ENCODE data around the gene LITAFD.
"Not testable (repeated sequence)": the region's sequence is repeated elsewhere in the genome, so short reads cannot be mapped to it uniquely, and the experiment has no call there.

LITAFD gene

GRCh38 chr16:8872967-8873865 lies 8.9 kb upstream of the LITAFD start:
- Histone ChIP-seq H4K20me1 (ENCODE audit: insufficient read depth) (no peaks in the 10 kb centered on the region), H3K4me3 (IDR thresholded peaks at IDR 0.05; ENCODE audit: insufficient read depth, low read depth, low read length) (no peak overlapping the region), H2AFZ (ENCODE audit: low read depth) (no peak overlapping the region), H3K4me1 (ENCODE audit: low read depth, poor library complexity, severe bottlenecking) (peaks cover 5% of the 10 kb centered on the region), H3K36me3 (ENCODE audit: insufficient read depth) (no peaks in the 10 kb centered on the region), H3K79me2 (ENCODE audit: insufficient read depth, low read depth) (no peaks in the 10 kb centered on the region), H3K9ac (no peak overlapping the region), H3K4me2 (no peak overlapping the region), H3K27ac (no peak overlapping the region), H3K27me3 (ENCODE audit: insufficient read depth, low read depth) (no peaks in the 10 kb centered on the region)
- TF ChIP-seq, protein P1, sequence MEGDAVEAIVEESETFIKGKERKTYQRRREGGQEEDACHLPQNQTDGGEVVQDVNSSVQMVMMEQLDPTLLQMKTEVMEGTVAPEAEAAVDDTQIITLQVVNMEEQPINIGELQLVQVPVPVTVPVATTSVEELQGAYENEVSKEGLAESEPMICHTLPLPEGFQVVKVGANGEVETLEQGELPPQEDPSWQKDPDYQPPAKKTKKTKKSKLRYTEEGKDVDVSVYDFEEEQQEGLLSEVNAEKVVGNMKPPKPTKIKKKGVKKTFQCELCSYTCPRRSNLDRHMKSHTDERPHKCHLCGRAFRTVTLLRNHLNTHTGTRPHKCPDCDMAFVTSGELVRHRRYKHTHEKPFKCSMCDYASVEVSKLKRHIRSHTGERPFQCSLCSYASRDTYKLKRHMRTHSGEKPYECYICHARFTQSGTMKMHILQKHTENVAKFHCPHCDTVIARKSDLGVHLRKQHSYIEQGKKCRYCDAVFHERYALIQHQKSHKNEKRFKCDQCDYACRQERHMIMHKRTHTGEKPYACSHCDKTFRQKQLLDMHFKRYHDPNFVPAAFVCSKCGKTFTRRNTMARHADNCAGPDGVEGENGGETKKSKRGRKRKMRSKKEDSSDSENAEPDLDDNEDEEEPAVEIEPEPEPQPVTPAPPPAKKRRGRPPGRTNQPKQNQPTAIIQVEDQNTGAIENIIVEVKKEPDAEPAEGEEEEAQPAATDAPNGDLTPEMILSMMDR (conservative IDR thresholded peaks at IDR 0.05; ENCODE audit: low read depth, low read length) = peak; percentile 22; the same call in 1 of the 2 replicates

DNA sequence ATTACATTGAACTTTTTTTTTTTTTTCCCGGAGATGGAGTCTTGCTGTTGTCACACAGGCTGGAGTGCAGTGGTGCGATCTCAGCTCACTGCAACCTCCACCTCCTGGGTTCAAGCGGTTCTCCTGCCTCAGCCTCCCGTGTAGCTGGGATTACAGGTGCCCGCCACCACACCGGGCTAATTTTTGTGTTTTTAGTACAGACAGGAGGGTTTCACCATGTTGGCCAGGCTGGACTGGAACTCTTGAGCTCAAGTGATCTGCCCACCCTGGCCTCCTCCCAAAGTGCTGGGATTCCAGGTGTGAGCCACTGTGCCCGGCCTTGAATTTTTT lies 8.3 kb upstream of the LITAFD start:
- not testable (repeated sequence) for H3K4me1 ChIP-seq (ENCODE audit: low read depth, poor library complexity, severe bottlenecking); H2AFZ ChIP-seq (ENCODE audit: low read depth); H3K9ac ChIP-seq; H3K79me2 ChIP-seq (ENCODE audit: insufficient read depth, low read depth); H3K36me3 ChIP-seq (ENCODE audit: insufficient read depth); H3K27ac ChIP-seq; H3K4me3 ChIP-seq (IDR thresholded peaks at IDR 0.05; ENCODE audit: insufficient read depth, low read depth, low read length); H3K4me2 ChIP-seq; H4K20me1 ChIP-seq (ENCODE audit: insufficient read depth); H3K27me3 ChIP-seq (ENCODE audit: insufficient read depth, low read depth)

DNA sequence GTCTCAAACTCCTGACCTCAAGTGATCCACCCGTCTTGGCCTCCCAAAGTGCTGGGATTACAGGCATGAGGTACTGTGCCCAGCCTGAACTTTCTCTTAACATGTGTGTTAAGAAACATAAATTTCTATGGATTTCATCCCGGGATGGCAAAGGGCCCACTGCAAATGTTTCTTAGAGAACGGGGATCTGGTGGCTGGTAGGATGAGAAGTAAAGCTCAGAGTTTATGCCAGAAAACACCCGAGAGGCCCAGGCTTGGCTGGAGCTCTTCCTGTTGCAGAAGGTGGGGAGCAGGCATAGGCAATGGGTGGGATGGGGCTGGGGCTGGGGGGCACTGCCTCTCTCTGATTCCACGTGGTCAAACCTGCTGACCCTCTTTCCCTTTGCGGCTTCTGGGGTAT lies 7.8 kb upstream of the LITAFD start:
- H3K4me3 ChIP-seq (IDR thresholded peaks at IDR 0.05; ENCODE audit: insufficient read depth, low read depth, low read length) = no peak overlapping the region
- H3K27me3 ChIP-seq (ENCODE audit: insufficient read depth, low read depth) = no peaks in the 10 kb centered on the region
- no peaks in the 10 kb centered on the region for H3K36me3 ChIP-seq (ENCODE audit: insufficient read depth)
- TF ChIP-seq, protein P1 (conservative IDR thresholded peaks at IDR 0.05; ENCODE audit: low read depth, low read length) = no peak
- H3K4me2 ChIP-seq = no peak overlapping the region
- peaks cover 5% of the 10 kb centered on the region for H3K4me1 ChIP-seq (ENCODE audit: low read depth, poor library complexity, severe bottlenecking)
- H2AFZ ChIP-seq (ENCODE audit: low read depth) = no peak overlapping the region
- no peaks in the 10 kb centered on the region for H4K20me1 ChIP-seq (ENCODE audit: insufficient read depth)
- H3K9ac ChIP-seq = no peak overlapping the region
- H3K79me2 ChIP-seq (ENCODE audit: insufficient read depth, low read depth) = no peaks in the 10 kb centered on the region
- H3K27ac ChIP-seq = no peak overlapping the region

DNA sequence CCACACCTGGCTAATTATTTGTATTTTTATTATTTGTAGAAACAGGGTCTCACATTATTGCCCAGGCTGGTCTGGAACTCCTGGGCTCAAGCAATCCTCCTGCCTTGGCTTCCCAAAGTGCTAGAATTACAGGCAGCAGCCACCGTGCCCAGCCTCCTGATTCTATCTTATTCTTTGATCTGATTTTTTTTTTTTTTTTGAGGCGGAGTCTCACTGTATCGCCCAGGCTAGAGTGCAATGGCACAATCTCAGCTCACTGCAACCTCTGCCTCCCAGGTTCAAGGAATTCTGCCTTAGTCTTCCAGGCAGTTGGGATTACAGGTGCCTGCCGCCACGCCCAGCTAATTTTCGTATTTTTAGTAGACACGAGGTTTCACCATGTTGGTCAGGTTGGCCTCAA lies 6.8 kb upstream of the LITAFD start:
- not testable (repeated sequence) for H3K9ac ChIP-seq; H3K27ac ChIP-seq; H3K27me3 ChIP-seq (ENCODE audit: insufficient read depth, low read depth); H4K20me1 ChIP-seq (ENCODE audit: insufficient read depth); H3K4me1 ChIP-seq (ENCODE audit: low read depth, poor library complexity, severe bottlenecking); H3K4me2 ChIP-seq; H3K4me3 ChIP-seq (IDR thresholded peaks at IDR 0.05; ENCODE audit: insufficient read depth, low read depth, low read length); H3K79me2 ChIP-seq (ENCODE audit: insufficient read depth, low read depth); H3K36me3 ChIP-seq (ENCODE audit: insufficient read depth); H2AFZ ChIP-seq (ENCODE audit: low read depth)

DNA sequence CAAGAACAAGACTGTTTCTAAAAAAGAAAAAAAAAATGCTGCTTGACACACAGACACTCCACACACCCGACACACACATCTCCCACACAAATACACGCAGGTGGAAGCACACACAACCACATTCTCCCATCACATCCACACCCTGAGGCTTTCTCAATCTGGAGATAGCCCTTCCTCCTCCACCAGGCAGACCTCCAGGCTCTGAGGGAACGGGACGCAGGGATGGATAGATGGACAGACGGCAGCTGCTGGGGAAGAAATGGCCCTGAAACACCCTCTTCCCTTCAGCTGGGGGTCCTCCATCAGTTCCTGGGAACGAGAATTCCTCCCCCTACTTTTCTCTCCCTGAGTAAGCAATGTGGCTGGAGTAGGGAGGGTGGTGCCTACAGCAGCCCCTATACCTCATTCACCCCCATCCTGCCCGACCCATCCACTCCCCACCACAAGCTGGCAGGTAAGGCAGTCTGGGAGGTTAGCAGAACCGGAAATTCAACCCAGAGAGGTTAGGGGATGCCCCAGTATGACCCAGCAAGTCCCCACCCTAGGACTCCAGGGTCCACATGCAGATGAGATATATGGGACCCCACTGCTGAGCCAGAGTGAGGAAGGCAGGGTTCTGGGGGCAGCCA lies 4.1 kb upstream of the LITAFD start:
- H3K9ac ChIP-seq = no peak overlapping the region
- H3K4me2 ChIP-seq = no peak overlapping the region
- no peaks in the 10 kb centered on the region for H3K27me3 ChIP-seq (ENCODE audit: insufficient read depth, low read depth)
- no peak overlapping the region for H3K4me3 ChIP-seq (IDR thresholded peaks at IDR 0.05; ENCODE audit: insufficient read depth, low read depth, low read length)
- TF ChIP-seq, protein P1 (conservative IDR thresholded peaks at IDR 0.05; ENCODE audit: low read depth, low read length) = no peak
- no peak overlapping the region for H2AFZ ChIP-seq (ENCODE audit: low read depth)
- H3K36me3 ChIP-seq (ENCODE audit: insufficient read depth) = no peaks in the 10 kb centered on the region
- H4K20me1 ChIP-seq (ENCODE audit: insufficient read depth) = no peaks in the 10 kb centered on the region
- H3K27ac ChIP-seq = no peak overlapping the region
- H3K79me2 ChIP-seq (ENCODE audit: insufficient read depth, low read depth) = no peaks in the 10 kb centered on the region
- H3K4me1 ChIP-seq (ENCODE audit: low read depth, poor library complexity, severe bottlenecking) = peaks cover 4% of the 10 kb centered on the region
